K562 (cell line): Measurements from ENCODE around the gene NUP98. TPM values are rescaled to one million over a fixed set of nuclear protein-coding genes. Genes with fewer than 3 reads are reported as not detected.

ENCODE experiments used
- BRD9 ChIP-seq: fragments of 450-650 bp; IDR thresholded peaks from 2 replicates; pipeline ENCODE4 v1.6.1; 2018; ENCODE audit warnings: low read depth; ENCODE audit not compliant: partially characterized antibody
- BRF1 ChIP-seq: IDR thresholded peaks from 3 replicates; pipeline ENCODE4 v1.6.1; 2011; ENCODE audit warnings: borderline replicate concordance, mild to moderate bottlenecking; ENCODE audit not compliant: insufficient read length; ENCODE audit errors: extremely low read depth
- ETV5 ChIP-seq: sonication (generic); formaldehyde crosslinking; IDR thresholded peaks from 2 replicates; pipeline ENCODE4 v1.4.0; 2020; ENCODE audit warnings: low read depth, mild to moderate bottlenecking, missing genetic modification reagents
- FOXK2 ChIP-seq, 2 experiments: fragments of 450-650 bp; IDR thresholded peaks in 1 of 2; conservative IDR thresholded peaks in 1 of 2; 2 replicates each; pipeline ENCODE4 v1.6.1; 2016; ENCODE audit warnings: low read depth in 2 of 2, mild to moderate bottlenecking in 1 of 2
- GATAD2A ChIP-seq: fragments of 450-650 bp; IDR thresholded peaks from 2 replicates; pipeline ENCODE4 v1.6.1; 2017
- HNRNPUL1 ChIP-seq: fragments of 200-400 bp; formaldehyde crosslinking; IDR thresholded peaks from 2 replicates; pipeline ENCODE4 v1.6.1; 2017; ENCODE audit warnings: low read length
- ILF3 ChIP-seq: fragments of 450-650 bp; IDR thresholded peaks from 2 replicates; pipeline ENCODE4 v1.6.1; 2018; ENCODE audit warnings: antibody characterized with exemption, mild to moderate bottlenecking, moderate library complexity, borderline replicate concordance
- JUND ChIP-seq, 2 experiments: IDR thresholded peaks; 2 replicates in 1 of 2; 3 replicates in 1 of 2; pipeline ENCODE4 v1.6.1; 2011; ENCODE audit warnings: borderline replicate concordance in 2 of 2, low read depth in 2 of 2, low read length in 2 of 2, improper control_type of control experiment in 1 of 2, missing biosample characterization in 1 of 2, missing genetic modification characterization in 1 of 2, missing genetic modification reagents in 1 of 2
- KDM1A ChIP-seq, 2 experiments: fragments of 450-650 bp; IDR thresholded peaks; 2 replicates each; pipeline ENCODE4 v1.6.1; 2016; ENCODE audit warnings: mild to moderate bottlenecking in 2 of 2
- NFE2 ChIP-seq: IDR thresholded peaks from 2 replicates; pipeline ENCODE4 v1.6.1; 2014; ENCODE audit warnings: antibody characterized with exemption, low read depth
- PCBP2 ChIP-seq: fragments of 200-400 bp; formaldehyde crosslinking; IDR thresholded peaks from 2 replicates; pipeline ENCODE4 v1.6.1; 2018; ENCODE audit warnings: low read length, low read depth, mild to moderate bottlenecking, moderate library complexity; ENCODE audit not compliant: poor library complexity, severe bottlenecking
- PPARD ChIP-seq: fragments of 250-450 bp; sonication (Bioruptor Pico); IDR thresholded peaks from 2 replicates; pipeline ENCODE4 v1.8.0; 2022; ENCODE audit warnings: inconsistent platforms, mild to moderate bottlenecking, moderate library complexity
- RNF2 ChIP-seq: sonication (generic); IDR thresholded peaks from 2 replicates; pipeline ENCODE4 v1.6.1; 2016
- SMAD2 ChIP-seq: fragments of 150-350 bp; IDR thresholded peaks from 2 replicates; pipeline ENCODE4 v1.6.1; 2014; ENCODE audit warnings: low read depth, mild to moderate bottlenecking, low read length
- SPI1 ChIP-seq: IDR thresholded peaks from 2 replicates; pipeline ENCODE4 v1.6.1; 2011; ENCODE audit warnings: low read depth, low read length, control low read depth, borderline replicate concordance
- TAF15 ChIP-seq: fragments of 200-400 bp; formaldehyde crosslinking; IDR thresholded peaks from 2 replicates; pipeline ENCODE4 v1.6.1; 2017; ENCODE audit warnings: mild to moderate bottlenecking, low read depth, low read length, moderate library complexity
- TCF3 ChIP-seq: sonication (generic); formaldehyde crosslinking; IDR thresholded peaks from 2 replicates; pipeline ENCODE4 v1.4.0; 2020; ENCODE audit warnings: mild to moderate bottlenecking, missing genetic modification reagents
- TEAD1 ChIP-seq, 2 experiments: fragments of 450-650 bp in 1 of 2; sonication (generic) in 1 of 2; formaldehyde crosslinking; IDR thresholded peaks; 2 replicates each; pipeline versions ENCODE4 v1.4.0 to v1.8.0; 2020 to 2022; ENCODE audit warnings: mild to moderate bottlenecking in 2 of 2, missing genetic modification reagents in 1 of 2
- ZFPM2 ChIP-seq: fragments of 250-450 bp; sonication (Bioruptor Pico); IDR thresholded peaks from 2 replicates; pipeline ENCODE4 v1.5.1; 2022; ENCODE audit warnings: mild to moderate bottlenecking
- ZNF253 ChIP-seq: fragments of 250-450 bp; sonication (Bioruptor Pico); conservative IDR thresholded peaks from 2 replicates; pipeline ENCODE4 v1.6.1; 2021; ENCODE audit warnings: mild to moderate bottlenecking
- ZNF41 ChIP-seq: fragments of 250-450 bp; sonication (Bioruptor Pico); conservative IDR thresholded peaks from 2 replicates; pipeline ENCODE4 v1.4.0; 2020; ENCODE audit warnings: mild to moderate bottlenecking
- ZNF57 ChIP-seq: fragments of 450-650 bp; formaldehyde crosslinking; IDR thresholded peaks from 2 replicates; pipeline ENCODE4 v1.4.0; 2020; ENCODE audit warnings: mild to moderate bottlenecking, moderate library complexity
- ZNF717 ChIP-seq: fragments of 250-450 bp; sonication (Bioruptor Pico); IDR thresholded peaks from 2 replicates; pipeline ENCODE4 v1.5.0; 2021
- ZNF778 ChIP-seq: fragments of 450-650 bp; formaldehyde crosslinking; IDR thresholded peaks from 2 replicates; pipeline ENCODE4 v1.4.0; 2020; ENCODE audit warnings: mild to moderate bottlenecking, moderate library complexity
- ZNF780A ChIP-seq: fragments of 250-450 bp; sonication (Bioruptor Pico); IDR thresholded peaks from 2 replicates; pipeline ENCODE4 v1.5.0; 2021; ENCODE audit warnings: mild to moderate bottlenecking
- polyA plus RNA-seq, 8 experiments: library from polyadenylated mRNA; depleted of rRNA in 4 of 8; stranded (reverse) in 5 of 8; unstranded in 3 of 8; fragments of >200 nt; fragmentation: Nextera tagmentation in 2 of 8; fragmentation: Illumina TruSeq in 1 of 8; extraction: Ambion mirVana in 2 of 8; extraction: Trizol in 1 of 8; gene quantifications; 2 replicates each; pipeline versions ENCODE4 v1.2.1 to v1.2.3, GENCODE V29; 2011 to 2014; ENCODE audit warnings: inconsistent platforms in 1 of 8, missing spikeins in 1 of 8
- total RNA-seq, 7 experiments: library from RNA; depleted of rRNA in 6 of 7; stranded (reverse); fragments of >200 nt in 6 of 7; fragmentation: Illumina TruSeq in 2 of 7; extraction: Trizol in 2 of 7; gene quantifications; 2 replicates each; pipeline versions ENCODE4 v1.2.1 to v1.2.3, GENCODE V29; 2011 to 2021; ENCODE audit warnings: low replicate concordance in 1 of 7
- TF ChIP-seq, protein P1 (sequence below), 3 experiments: fragments of 200-800 bp in 1 of 3; sonication (Bioruptor generic) in 1 of 3; sonication (generic) in 1 of 3; formaldehyde crosslinking in 1 of 3; IDR thresholded peaks; 2 replicates each; pipeline versions ENCODE4 v1.6.1 to v1.8.0; 2016 to 2022; ENCODE audit warnings: mild to moderate bottlenecking in 2 of 3, missing compliant biosample characterization in 2 of 3, missing genetic modification characterization in 2 of 3, missing genetic modification reagents in 1 of 3
- TF ChIP-seq, protein P2 (sequence below): fragments of 450-650 bp; IDR thresholded peaks from 2 replicates; pipeline ENCODE4 v1.7.0; 2016; ENCODE audit warnings: borderline replicate concordance
- TF ChIP-seq, protein P3 (sequence below): sonication (generic); formaldehyde crosslinking; IDR thresholded peaks from 2 replicates; pipeline ENCODE4 v1.8.0; 2022; ENCODE audit warnings: mild to moderate bottlenecking, missing genetic modification reagents

Gene NUP98
- total and polyA plus RNA-seq, 9 of the 15 experiments (the other 6 are each of a cell fraction or from before 2014, with no cell fraction given), result 45.1 to 196 (median 130) TPM

DNA sequence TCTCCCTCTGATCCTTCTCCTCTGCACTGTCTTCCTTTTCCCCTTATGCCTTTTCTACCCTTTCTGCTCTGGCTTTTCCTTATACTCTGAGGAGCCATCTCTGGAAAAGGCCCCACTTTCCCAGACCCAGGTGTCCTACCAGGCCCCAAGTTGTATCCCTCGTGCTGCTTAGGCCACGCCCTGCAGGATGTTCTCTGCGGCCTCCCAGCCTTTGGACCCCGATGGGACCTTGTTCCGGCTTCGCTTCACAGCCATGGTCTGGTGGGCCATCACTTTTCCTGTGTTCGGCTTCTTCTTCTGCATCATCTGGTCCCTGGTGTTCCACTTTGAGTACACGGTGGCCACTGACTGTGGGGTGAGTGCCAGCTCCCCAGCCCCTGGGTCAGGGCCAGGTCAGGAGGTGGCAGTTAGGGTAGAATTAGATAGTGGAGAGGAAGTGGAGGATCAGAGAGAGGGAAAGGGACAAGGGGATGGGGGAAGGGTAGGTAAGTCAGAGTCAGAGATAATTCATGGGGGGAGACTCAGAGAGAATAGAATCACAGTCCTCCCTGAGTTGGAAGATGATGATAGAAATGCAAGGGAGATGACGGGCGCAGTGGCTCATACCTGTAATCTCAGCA lies 19.9 kb upstream of the NUP98 start (continued):
- 0 out of 4 replicates have a peak, but pooled peaks of 1 of the 2 experiments have one; percentile 20 for TF ChIP-seq KDM1A (IDR thresholded peaks at IDR 0.05)
- peak; percentile 45; the same call in 1 of the 2 replicates for TF ChIP-seq RNF2
- no peak for TF ChIP-seq ZNF778 (CRISPR knock-in tag)
- no peak for TF ChIP-seq ZNF780A (CRISPR knock-in tag)
- no peak for TF ChIP-seq FOXK2 (conservative IDR thresholded peaks at IDR 0.05 in 1 of 2, IDR thresholded peaks at IDR 0.05 in 1 of 2; ENCODE audit: low read depth in 2 of 2)
- TF ChIP-seq ZNF41 (CRISPR knock-in tag), result no peak
- TF ChIP-seq, protein P1, sequence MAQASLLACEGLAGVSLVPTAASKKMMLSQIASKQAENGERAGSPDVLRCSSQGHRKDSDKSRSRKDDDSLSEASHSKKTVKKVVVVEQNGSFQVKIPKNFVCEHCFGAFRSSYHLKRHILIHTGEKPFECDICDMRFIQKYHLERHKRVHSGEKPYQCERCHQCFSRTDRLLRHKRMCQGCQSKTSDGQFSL (CRISPR knock-in tag; IDR thresholded peaks at IDR 0.05), result no peak
- TF ChIP-seq, protein P1 (tag; IDR thresholded peaks at IDR 0.05), result no peak
- TF ChIP-seq HNRNPUL1, result no peak
- TF ChIP-seq ETV5, result no peak
- no peak for TF ChIP-seq ZNF253 (CRISPR knock-in tag)
- TF ChIP-seq, protein P2, sequence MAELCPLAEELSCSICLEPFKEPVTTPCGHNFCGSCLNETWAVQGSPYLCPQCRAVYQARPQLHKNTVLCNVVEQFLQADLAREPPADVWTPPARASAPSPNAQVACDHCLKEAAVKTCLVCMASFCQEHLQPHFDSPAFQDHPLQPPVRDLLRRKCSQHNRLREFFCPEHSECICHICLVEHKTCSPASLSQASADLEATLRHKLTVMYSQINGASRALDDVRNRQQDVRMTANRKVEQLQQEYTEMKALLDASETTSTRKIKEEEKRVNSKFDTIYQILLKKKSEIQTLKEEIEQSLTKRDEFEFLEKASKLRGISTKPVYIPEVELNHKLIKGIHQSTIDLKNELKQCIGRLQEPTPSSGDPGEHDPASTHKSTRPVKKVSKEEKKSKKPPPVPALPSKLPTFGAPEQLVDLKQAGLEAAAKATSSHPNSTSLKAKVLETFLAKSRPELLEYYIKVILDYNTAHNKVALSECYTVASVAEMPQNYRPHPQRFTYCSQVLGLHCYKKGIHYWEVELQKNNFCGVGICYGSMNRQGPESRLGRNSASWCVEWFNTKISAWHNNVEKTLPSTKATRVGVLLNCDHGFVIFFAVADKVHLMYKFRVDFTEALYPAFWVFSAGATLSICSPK, result no peak
- TF ChIP-seq TCF3 (CRISPR knock-in tag), result no peak
- no peak for TF ChIP-seq ZFPM2 (CRISPR knock-in tag)
- no peak for TF ChIP-seq SMAD2
- no peak for TF ChIP-seq TAF15
- TF ChIP-seq ILF3, result no peak
- peak; percentile 61 for TF ChIP-seq SPI1
- no peak for TF ChIP-seq GATAD2A
- TF ChIP-seq TEAD1 (CRISPR knock-in tag; IDR thresholded peaks at IDR 0.05), result no peak
- TF ChIP-seq BRD9, result no peak
- TF ChIP-seq ZNF717, result no peak
- TF ChIP-seq PPARD (CRISPR knock-in tag), result no peak
- TF ChIP-seq BRF1, result no peak
- TF ChIP-seq, protein P3, sequence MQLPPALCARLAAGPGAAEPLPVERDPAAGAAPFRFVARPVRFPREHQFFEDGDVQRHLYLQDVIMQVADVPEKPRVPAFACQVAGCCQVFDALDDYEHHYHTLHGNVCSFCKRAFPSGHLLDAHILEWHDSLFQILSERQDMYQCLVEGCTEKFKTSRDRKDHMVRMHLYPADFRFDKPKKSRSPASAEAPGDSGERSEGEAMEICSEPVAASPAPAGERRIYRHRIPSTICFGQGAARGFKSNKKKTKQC (CRISPR knock-in tag), result no peak
- TF ChIP-seq ZNF57 (CRISPR knock-in tag), result no peak
- TF ChIP-seq NFE2, result no peak
- TF ChIP-seq PCBP2, result no peak
- no peak for TF ChIP-seq JUND (IDR thresholded peaks at IDR 0.05; ENCODE audit: borderline replicate concordance, low read depth, low read length)
- no peak for TF ChIP-seq JUND (tag; IDR thresholded peaks at IDR 0.05; ENCODE audit: borderline replicate concordance, low read depth, low read length)
